Transverse colon (tissue), 3 donors: Measurements from ENCODE around the gene CCDC70.

Experiments used
- CTCF ChIP-seq, 5 experiments: fragments of 200-600 bp in 3 of 5; fragments of 450-650 bp in 2 of 5; sonication (generic) in 3 of 5; IDR thresholded peaks; 1 replicate in 2 of 5; 2 replicates in 3 of 5; pipeline ENCODE4 v1.5.1; 2016 to 2017; ENCODE audit warnings: antibody characterized with exemption in 5 of 5, inconsistent platforms in 3 of 5, mild to moderate bottlenecking in 2 of 5, moderate library complexity in 1 of 5
- EP300 ChIP-seq: sonication (generic); formaldehyde crosslinking; IDR thresholded peaks from one replicate; pipeline ENCODE4 v1.6.1; 2017; ENCODE audit warnings: antibody characterized with exemption, low read depth
- POLR2A ChIP-seq: fragments of 450-650 bp; IDR thresholded peaks from one replicate; pipeline ENCODE4 v1.6.1; 2016; ENCODE audit warnings: antibody characterized with exemption, mild to moderate bottlenecking, moderate library complexity

- TF ChIP-seq POLR2A (no peak), CTCF (IDR thresholded peaks at IDR 0.05) (no peak), EP300 (no peak)
Observed at GRCh38 chr13:51913421-51914136, 51.8 kb downstream of the CCDC70 start.
